ENCODE results near the gene PXDC1. TPM values are rescaled to one million over a fixed set of nuclear protein-coding genes. Genes with fewer than 3 reads are reported as not detected.

PXDC1 gene
- total and polyA plus RNA-seq, 7 donors, result 9.0 to 116 (median 46.7) TPM

DNA sequence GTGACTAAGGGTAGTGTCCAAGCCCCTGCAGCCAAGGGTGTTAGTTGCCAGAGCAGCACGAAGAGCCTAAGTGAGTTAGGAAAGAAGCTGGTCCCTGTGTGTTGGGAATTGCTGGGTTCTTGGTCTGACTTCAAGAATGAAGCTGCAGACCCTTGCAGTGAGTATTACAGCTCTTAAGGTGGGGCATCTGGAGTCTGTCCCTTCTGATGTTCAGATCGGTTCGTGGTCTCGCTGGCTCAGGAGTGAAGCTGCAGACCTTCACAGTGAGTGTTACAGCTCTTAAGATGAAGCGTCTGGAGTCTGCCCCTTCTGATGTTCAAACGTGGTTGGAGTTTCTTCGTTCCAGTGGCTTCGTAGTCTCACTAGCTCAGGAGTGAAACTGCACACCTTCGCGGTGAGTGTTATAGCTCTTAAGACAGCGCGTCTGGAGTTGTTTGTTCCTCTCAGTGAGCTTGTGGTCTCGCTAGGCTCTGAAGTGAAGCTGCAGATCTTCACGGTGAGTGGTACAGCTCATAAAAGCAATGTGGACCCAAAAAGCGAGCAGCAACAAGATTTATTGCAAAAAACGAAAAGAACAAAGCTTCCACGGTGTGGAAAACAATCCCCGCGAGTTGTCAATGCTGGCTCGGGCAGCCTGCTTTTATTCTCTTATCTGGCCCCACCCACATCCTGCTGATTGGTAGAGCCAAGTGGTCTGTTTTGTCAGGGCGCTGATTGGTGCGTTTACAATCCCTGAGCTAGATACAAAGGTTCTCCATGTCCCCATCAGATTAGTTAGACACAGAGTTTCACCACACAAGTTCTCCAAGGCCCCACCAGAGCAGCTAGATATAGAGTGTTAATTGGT is 31.8 kb downstream of the PXDC1 start:
- H3K27me3 ChIP-seq, result no peaks in the 10 kb centered on the region
- H3K4me3 ChIP-seq, result peak overlapping the region in 2 of 4 donors; percentile 17 to 45
- no peaks in the 10 kb centered on the region for H3K9me3 ChIP-seq

DNA sequence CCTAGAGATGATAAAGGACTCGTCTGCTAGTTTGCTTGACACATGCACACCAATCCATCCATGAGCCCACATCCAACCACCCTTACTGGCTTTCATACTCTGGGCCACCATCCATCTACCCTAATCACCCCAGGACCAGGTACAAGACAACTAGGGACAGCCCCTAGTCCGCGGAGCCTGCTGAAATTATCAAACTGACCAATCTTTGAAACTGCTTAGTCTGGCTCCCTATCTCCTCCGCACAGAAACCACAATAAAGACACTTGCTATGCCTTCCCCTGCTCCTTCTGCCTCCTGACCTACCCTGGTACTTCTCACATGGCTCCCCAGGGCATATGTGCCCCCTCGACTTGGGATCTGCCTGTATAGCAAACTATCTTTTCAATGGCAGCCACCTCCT is 33.1 kb downstream of the PXDC1 start:
- TF ChIP-seq EP300 (IDR thresholded peaks at IDR 0.05) (no peak), POLR2AphosphoS5 (IDR thresholded peaks at IDR 0.05) (no peak), POLR2A (IDR thresholded peaks at IDR 0.05) (no peak)
- TF ChIP-seq, protein P1, sequence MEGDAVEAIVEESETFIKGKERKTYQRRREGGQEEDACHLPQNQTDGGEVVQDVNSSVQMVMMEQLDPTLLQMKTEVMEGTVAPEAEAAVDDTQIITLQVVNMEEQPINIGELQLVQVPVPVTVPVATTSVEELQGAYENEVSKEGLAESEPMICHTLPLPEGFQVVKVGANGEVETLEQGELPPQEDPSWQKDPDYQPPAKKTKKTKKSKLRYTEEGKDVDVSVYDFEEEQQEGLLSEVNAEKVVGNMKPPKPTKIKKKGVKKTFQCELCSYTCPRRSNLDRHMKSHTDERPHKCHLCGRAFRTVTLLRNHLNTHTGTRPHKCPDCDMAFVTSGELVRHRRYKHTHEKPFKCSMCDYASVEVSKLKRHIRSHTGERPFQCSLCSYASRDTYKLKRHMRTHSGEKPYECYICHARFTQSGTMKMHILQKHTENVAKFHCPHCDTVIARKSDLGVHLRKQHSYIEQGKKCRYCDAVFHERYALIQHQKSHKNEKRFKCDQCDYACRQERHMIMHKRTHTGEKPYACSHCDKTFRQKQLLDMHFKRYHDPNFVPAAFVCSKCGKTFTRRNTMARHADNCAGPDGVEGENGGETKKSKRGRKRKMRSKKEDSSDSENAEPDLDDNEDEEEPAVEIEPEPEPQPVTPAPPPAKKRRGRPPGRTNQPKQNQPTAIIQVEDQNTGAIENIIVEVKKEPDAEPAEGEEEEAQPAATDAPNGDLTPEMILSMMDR (IDR thresholded peaks at IDR 0.05), result no peak
- 86 to 89% methylated on average over 5 of the region's 5 CpGs for WGBS, 2 donors

More for the DNA sequence above, 31.8 kb downstream of the PXDC1 start:
- Histone ChIP-seq H3K4me1 (peaks cover 0 to 58% (median 29%) of the 10 kb centered on the region in 4 donors), H3K27ac (peak overlapping the region in 1 of 4 donors; percentile 57), H3K36me3 (peaks cover 0 to 22% (median 12%) of the 10 kb centered on the region in 4 donors)
- intact Hi-C loops (cut with DNase I), result no loop called here
- 79 to 84% methylated on average over 22 of the region's 22 CpGs for WGBS, 2 donors
- no peak for DNase-seq
- TF ChIP-seq POLR2AphosphoS5 (IDR thresholded peaks at IDR 0.05) (peak in 2 of 4 donors; percentile 12 to 71), EP300 (IDR thresholded peaks at IDR 0.05) (no peak), POLR2A (IDR thresholded peaks at IDR 0.05) (peak in 1 of 2 donors; percentile 18)
- TF ChIP-seq, protein P1 (IDR thresholded peaks at IDR 0.05), result no peak

DNA sequence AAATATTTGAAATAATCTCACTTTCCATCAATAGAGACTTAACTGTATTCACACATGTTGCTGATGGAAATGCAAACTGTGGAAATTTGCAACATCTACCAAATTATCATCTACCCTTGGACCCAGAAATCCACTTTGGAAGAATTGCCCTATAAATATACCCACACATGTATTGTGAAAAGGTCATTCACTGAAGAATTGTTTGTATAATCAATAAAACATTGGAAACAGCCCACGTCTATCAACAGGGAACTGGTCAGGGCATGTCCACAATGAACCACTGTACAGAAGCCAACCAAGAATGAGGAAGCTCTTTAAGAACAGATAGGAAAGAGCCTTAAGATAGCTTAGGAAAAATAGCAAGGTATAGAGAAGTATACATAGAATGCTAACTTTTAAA is 36.2 kb downstream of the PXDC1 start:
- no peak overlapping the region for H3K4me3 ChIP-seq
- no peaks in the 10 kb centered on the region for H3K9me3 ChIP-seq
- 0 to 36% methylated on average over 1 of the region's 1 CpG for WGBS, 2 donors
- H3K36me3 ChIP-seq, result peaks cover 0 to 3% (median 0%) of the 10 kb centered on the region in 4 donors
- no peaks in the 10 kb centered on the region for H3K27me3 ChIP-seq
- no peak overlapping the region for H3K27ac ChIP-seq
- intact Hi-C loops (cut with DNase I), result no loop called here
- no peak for TF ChIP-seq POLR2A (IDR thresholded peaks at IDR 0.05)
- TF ChIP-seq EP300 (IDR thresholded peaks at IDR 0.05), result no peak
- TF ChIP-seq, protein P1 (IDR thresholded peaks at IDR 0.05), result no peak
- no peak for TF ChIP-seq POLR2AphosphoS5 (IDR thresholded peaks at IDR 0.05)
- DNase-seq, result no peak
- peaks cover 0 to 37% (median 7%) of the 10 kb centered on the region in 4 donors for H3K4me1 ChIP-seq

More for the DNA sequence above, 33.1 kb downstream of the PXDC1 start:
- H3K4me3 ChIP-seq, result peak overlapping the region in 1 of 4 donors; percentile 45
- peaks cover 0 to 9% (median 8%) of the 10 kb centered on the region in 4 donors for H3K36me3 ChIP-seq
- no peaks in the 10 kb centered on the region for H3K9me3 ChIP-seq
- DNase-seq, result no peak
- H3K27me3 ChIP-seq, result no peaks in the 10 kb centered on the region
- no peak overlapping the region for H3K27ac ChIP-seq
- intact Hi-C loops (cut with DNase I), result no loop called here
- H3K4me1 ChIP-seq, result peaks cover 0 to 50% (median 27%) of the 10 kb centered on the region in 4 donors

DNA sequence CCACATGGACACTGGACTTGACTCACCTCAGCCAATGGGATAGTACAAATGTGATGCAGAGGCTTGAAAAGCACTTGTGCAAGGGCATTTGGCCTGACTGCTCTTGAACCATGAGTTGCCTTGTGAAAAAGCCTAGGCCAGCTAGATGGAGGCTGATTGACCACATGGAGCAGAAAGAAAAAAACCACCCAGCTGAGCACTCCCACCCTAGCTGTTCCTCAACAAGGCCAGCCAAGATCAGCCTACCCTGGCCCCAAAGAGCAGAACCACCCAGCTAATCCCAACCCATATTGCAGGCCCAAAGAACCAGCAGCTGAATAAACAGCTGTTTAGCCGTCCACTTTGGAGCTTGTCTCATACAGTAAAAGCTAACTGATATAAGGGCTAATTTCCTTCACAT is 36.7 kb downstream of the PXDC1 start:
- Histone ChIP-seq H3K9me3 (no peaks in the 10 kb centered on the region), H3K27me3 (no peaks in the 10 kb centered on the region), H3K4me3 (no peak overlapping the region), H3K27ac (no peak overlapping the region), H3K4me1 (peaks cover 0 to 37% (median 7%) of the 10 kb centered on the region in 4 donors), H3K36me3 (peaks cover 0 to 5% (median 0%) of the 10 kb centered on the region in 4 donors)
- no peak for TF ChIP-seq POLR2AphosphoS5 (IDR thresholded peaks at IDR 0.05)
- WGBS, 2 donors, result 75 to 92% methylated on average over 1 of the region's 1 CpG
- DNase-seq, result no peak
- intact Hi-C loops (cut with DNase I), result no loop called here

DNA sequence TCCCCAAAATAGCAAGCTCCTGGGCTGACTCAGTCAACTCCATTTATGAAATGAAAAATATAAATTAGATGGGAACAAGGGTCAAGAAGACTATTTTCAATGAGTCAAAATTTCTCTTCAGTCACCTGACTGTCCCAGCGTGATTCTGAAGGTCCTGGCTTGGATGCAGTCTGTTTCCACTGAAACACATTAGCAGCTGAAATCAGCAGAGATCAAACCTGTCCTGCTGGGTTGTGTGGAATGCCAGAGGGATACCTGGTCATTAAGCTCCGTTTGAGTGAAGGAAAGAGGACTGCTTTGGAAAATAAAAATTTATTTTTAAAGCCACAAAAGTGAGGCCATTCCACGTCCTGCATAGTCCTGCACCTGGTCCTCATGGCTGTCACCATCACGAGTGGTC is 37.4 kb downstream of the PXDC1 start:
- Histone ChIP-seq H3K27ac (no peak overlapping the region), H3K4me3 (no peak overlapping the region), H3K4me1 (peaks cover 0 to 33% (median 5%) of the 10 kb centered on the region in 4 donors), H3K36me3 (peaks cover 0 to 5% (median 0%) of the 10 kb centered on the region in 4 donors), H3K27me3 (no peaks in the 10 kb centered on the region), H3K9me3 (no peaks in the 10 kb centered on the region)
- DNase-seq, result no peak
- TF ChIP-seq, protein P1 (IDR thresholded peaks at IDR 0.05), result no peak
- intact Hi-C loops (cut with DNase I), result no loop called here
- 89 to 93% methylated on average over 4 of the region's 4 CpGs for WGBS, 2 donors
